Activated T-helper 17 cell treated with anti-CD3 and anti-CD28 coated beads, Interleukin-2, amount 50 U/mL, for 72 hours (primary cell): Measurements from ENCODE around the gene INPP4A. TPM values are rescaled to one million over a fixed set of nuclear protein-coding genes. Genes with fewer than 3 reads are reported as not detected.

ENCODE experiments used
- ATAC-seq: fragments of 150-1000 bp; cut with Tn5 transposase; replicated peaks from 2 replicates; pipeline ENCODE4 v1.10.0; 2021; ENCODE audit warnings: mild to moderate bottlenecking, moderate library complexity
- H3K27ac Mint-ChIP-seq: one replicate; pipeline ENCODE4 v1.8.0; 2022; ENCODE audit warnings: mixed read lengths
- H3K27me3 Mint-ChIP-seq: one replicate; pipeline ENCODE4 v1.8.0; 2022; ENCODE audit warnings: mixed read lengths
- H3K36me3 Mint-ChIP-seq: one replicate; pipeline ENCODE4 v1.8.0; 2022; ENCODE audit warnings: low read depth, mild to moderate bottlenecking, mixed read lengths
- H3K4me1 Mint-ChIP-seq: one replicate; pipeline ENCODE4 v1.8.0; 2022; ENCODE audit warnings: mixed read lengths
- H3K4me3 Mint-ChIP-seq: one replicate; pipeline ENCODE4 v1.8.0; 2022; ENCODE audit warnings: mild to moderate bottlenecking, mixed read lengths
- H3K9me3 Mint-ChIP-seq: one replicate; pipeline ENCODE4 v1.8.0; 2022; ENCODE audit warnings: mixed read lengths
- total RNA-seq, 2 donors: library from RNA; stranded (reverse); gene quantifications; one replicate each; pipeline ENCODE4 v1.2.3, GENCODE V29; 2022

INPP4A gene
- total RNA-seq, 2 donors from 2014 or later, result 66.4 to 74.8 TPM

DNA sequence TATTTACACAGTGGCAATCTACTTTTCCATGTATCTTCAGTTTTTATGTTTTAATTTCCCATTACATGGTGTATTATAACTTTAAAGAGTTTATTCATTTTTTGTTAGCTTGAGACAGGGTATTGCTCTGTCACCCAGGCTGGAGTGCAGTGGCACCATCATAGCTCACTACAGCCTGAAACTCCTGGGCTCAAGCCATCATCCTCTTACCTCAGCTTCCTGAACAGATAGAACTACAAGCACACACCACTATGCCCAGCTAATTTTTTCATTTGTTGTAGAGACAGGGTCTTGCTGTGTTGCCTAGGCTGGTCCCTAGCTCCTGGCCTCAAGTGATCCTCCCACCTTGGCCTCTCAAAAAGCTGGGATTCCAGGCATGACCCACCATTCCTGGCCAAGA lies 96.8 kb downstream of the INPP4A start:
- peak; percentile 32 for ATAC-seq
- Mint-ChIP-seq H3K27me3 (no peaks in the 10 kb centered on the region), H3K36me3 (peaks cover 95% of the 10 kb centered on the region), H3K27ac (peak overlapping the region; percentile 66), H3K4me3 (no peak overlapping the region), H3K4me1 (peaks cover 21% of the 10 kb centered on the region), H3K9me3 (no peaks in the 10 kb centered on the region)

DNA sequence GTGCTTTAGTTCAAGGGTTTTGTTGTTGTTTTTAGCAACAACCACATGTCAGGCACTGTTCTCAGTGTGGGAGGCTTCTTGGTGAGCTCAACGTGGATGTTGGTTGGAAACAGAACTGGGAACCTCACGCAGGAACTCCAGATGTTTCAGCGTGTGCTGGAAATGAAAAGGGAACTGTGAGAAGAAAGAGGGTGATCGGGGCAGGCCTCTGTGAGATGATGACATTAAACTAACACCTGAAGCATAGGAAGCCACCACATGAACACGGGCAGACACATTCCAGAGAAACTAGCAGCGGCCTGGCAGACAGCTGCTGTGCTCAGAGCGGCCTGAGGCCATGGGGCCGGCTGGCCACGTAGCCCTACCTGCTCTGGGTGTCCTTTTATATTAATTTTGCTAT lies 97.2 kb downstream of the INPP4A start:
- no peak overlapping the region for H3K4me3 Mint-ChIP-seq

DNA sequence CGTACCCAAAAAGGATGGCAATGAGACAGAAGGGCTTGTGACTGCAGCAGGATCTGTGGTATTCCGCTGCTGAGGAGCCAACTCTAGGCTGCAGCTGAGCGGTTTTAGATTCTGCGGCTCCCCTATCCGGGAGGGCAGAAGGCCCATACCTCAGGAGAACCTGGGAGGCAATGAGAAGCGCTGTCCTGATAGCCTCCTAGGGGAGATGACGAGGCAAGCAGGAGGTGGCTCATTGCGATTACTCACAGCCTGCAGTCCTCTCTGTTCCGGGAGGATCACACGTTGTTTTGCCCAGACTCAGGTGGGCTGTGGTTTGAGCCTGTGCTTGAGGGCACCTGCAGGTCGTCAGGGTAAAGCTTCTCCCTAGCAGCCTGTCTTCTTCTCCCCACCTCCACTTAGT lies 98.6 kb downstream of the INPP4A start:
- no peaks in the 10 kb centered on the region for H3K27me3 Mint-ChIP-seq
- peak overlapping the region; percentile 66 for H3K27ac Mint-ChIP-seq
- H3K9me3 Mint-ChIP-seq, result no peaks in the 10 kb centered on the region
- peaks cover 95% of the 10 kb centered on the region for H3K36me3 Mint-ChIP-seq
- ATAC-seq, result no peak
- H3K4me3 Mint-ChIP-seq, result no peak overlapping the region
- peaks cover 29% of the 10 kb centered on the region for H3K4me1 Mint-ChIP-seq

More for the DNA sequence above, 97.2 kb downstream of the INPP4A start:
- Mint-ChIP-seq H3K36me3 (peaks cover 95% of the 10 kb centered on the region), H3K27ac (peak overlapping the region; percentile 66), H3K4me1 (peaks cover 21% of the 10 kb centered on the region), H3K9me3 (no peaks in the 10 kb centered on the region), H3K27me3 (no peaks in the 10 kb centered on the region)
- ATAC-seq, result peak; percentile 31

DNA sequence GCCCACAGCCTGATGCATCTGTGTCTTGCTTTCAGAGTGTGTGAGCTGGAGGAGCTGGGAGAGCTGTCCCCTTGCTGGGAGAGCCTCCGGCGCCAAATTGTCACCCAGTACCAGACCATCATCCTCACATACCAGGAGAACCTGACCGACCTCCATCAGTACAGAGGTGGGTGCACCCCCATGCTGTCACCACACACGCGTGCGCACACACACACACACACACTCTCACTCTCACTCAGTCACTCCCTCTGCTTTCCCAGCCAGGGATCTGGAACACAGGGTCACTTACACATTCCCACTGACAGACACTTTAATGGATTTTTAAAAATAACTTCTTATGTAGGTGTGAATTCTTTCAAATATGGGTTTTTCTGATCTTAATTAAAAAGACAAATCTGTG lies 99.2 kb downstream of the INPP4A start:
- Mint-ChIP-seq H3K4me3 (no peak overlapping the region), H3K9me3 (no peaks in the 10 kb centered on the region), H3K4me1 (peaks cover 25% of the 10 kb centered on the region), H3K27ac (peak overlapping the region; percentile 71), H3K36me3 (peaks cover 95% of the 10 kb centered on the region), H3K27me3 (no peaks in the 10 kb centered on the region)
- no peak for ATAC-seq

DNA sequence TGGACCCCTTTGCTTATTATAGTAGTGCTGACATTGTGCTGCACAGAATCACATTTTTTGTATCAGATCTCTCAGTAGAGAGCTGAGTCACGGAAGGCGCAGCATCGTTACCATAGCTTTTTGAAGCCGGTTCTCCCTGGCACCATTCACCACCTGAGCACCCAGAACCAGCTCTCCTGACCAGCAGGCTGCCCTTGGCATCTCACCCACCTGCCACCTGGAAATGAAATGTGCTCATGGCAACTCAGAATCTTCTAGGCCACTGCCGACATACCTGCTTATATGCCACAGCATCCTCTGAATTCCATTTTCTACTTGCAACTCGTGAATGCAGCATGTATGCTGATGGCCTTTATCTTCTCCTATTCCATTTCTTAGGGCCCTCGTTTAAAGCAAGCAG lies 100.9 kb downstream of the INPP4A start:
- peaks cover 28% of the 10 kb centered on the region for H3K4me1 Mint-ChIP-seq
- H3K27me3 Mint-ChIP-seq, result no peaks in the 10 kb centered on the region
- H3K4me3 Mint-ChIP-seq, result no peak overlapping the region
- peak overlapping the region; percentile 41 for H3K27ac Mint-ChIP-seq
- no peak for ATAC-seq
- no peaks in the 10 kb centered on the region for H3K9me3 Mint-ChIP-seq
- peaks cover 85% of the 10 kb centered on the region for H3K36me3 Mint-ChIP-seq

DNA sequence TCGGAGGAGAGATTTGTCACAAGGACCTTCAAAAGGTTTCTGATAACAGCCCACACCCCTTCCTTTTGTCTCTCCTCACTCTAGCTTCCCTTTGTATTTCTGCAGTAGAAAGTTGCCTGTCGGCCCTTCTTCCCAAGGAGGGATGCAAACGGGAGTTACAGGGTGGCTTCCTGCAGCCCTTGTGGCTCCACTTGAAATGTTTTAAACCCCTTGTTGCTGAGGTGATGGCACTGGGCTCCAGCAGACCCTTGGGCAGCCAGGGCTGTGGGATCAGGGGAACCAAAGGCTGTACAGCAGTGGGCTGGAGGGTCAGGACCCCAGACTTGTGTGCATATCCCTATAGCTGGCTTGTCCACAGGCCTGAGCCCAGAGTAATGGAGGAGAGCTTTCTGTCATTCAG lies 101.5 kb downstream of the INPP4A start:
- Mint-ChIP-seq H3K9me3 (no peaks in the 10 kb centered on the region), H3K4me3 (no peak overlapping the region), H3K4me1 (peaks cover 33% of the 10 kb centered on the region), H3K27ac (no peak overlapping the region), H3K27me3 (no peaks in the 10 kb centered on the region), H3K36me3 (peaks cover 86% of the 10 kb centered on the region)
- no peak for ATAC-seq

DNA sequence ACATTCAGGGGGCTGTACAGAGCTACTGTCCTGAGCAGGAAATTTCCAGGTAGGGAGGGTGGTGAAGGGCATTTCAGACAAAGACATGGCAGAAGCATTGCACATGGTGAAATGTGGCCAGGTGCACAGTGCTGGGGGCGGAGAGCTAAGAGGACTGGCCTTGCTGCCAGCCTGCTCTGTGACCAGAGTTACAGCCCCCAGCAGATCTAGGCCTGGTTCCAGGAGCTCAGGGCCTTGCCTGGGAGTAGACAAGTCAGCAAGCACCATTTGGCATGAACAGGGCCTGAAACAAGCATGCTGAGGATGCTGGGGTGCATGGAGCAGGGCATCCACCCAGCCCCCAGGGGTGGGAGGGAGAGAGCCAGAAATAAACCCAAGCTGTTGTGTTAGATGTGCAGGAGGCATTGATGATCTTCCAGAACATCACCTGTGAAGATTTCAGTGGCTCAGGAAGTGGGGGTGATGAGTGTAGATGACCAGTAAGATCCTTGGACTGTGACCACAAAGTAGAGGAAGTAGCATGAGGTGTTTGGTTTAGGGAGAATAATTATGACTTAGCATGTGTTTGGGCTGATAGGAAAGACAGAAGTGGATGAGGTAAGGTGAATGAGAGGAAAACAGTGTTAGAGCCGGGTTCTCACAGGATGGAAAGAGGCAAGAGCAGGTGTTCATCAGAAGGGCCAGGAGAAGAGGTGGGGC lies 102.6 kb downstream of the INPP4A start:
- Mint-ChIP-seq H3K36me3 (peaks cover 87% of the 10 kb centered on the region), H3K4me1 (peaks cover 38% of the 10 kb centered on the region), H3K27me3 (no peaks in the 10 kb centered on the region), H3K27ac (peak overlapping the region; percentile 18), H3K4me3 (peak overlapping the region; percentile 1), H3K9me3 (no peaks in the 10 kb centered on the region)
- ATAC-seq, result peak; percentile 14

DNA sequence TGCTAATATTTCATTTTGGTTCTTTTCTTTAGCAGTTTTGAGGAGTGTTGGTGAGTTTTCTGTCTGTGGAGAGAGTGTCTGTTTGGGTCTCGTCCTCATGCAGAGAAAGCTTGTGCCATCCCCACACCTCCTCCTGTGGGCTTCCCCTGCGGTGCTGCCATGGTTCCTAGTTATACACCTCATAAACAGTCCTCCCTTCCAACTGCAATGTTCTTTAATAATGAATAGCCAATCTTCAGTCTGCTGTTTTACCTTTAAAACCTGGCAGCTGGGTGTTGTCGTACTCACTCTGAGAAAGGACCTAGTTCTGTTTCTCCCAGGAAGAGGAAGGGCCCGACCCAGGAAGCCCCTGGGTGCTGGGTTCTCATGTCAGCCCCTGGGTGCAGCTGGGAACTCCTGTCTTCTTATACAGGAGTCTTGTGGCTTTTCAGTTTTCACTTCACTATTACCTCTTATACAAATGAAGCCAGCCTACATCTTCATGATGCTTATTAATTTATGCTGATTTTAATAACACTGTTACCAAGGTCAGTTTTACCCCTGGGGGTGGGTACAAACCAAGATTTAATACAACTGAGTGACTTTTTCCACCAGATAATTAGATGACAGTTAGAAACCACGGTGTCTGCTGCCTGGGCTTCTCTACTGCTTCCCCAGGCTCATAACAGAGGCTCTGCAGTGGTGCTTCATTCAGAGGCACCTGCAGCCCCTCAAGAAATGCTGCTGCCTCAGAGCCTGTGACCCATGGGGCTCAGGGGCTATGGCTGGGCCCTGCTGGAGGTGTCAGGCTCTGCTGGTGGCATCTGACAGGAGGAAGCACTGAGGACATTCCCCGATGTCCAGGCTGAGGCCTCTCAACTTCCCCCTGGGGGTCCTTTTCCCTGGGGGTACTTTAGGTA lies 104.5 kb downstream of the INPP4A start:
- Mint-ChIP-seq H3K9me3 (no peaks in the 10 kb centered on the region), H3K4me1 (peaks cover 43% of the 10 kb centered on the region), H3K36me3 (peaks cover 90% of the 10 kb centered on the region), H3K4me3 (no peak overlapping the region), H3K27me3 (no peaks in the 10 kb centered on the region), H3K27ac (peak overlapping the region; percentile 52)
- ATAC-seq, result no peak

DNA sequence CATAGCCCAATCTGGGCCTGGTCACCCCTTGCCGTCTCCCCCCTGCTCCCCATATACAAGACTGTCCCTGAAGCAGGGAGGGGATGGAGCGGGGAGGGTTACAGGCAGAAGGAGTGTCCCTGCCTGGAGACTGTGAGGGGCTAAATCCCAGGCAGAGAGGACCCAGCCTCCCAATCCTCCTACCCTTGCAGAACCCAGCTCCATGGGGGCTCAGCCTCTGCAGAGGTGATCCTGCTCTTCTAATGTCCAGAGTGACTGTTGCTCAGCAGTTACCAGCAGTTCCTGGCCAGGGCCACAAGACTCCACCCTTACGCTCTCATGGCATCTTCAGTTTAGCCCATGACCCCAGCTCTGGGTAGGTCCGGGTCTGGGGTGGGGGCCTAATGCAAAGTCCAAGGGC lies 105.5 kb downstream of the INPP4A start:
- ATAC-seq, result no peak
- H3K9me3 Mint-ChIP-seq, result no peaks in the 10 kb centered on the region
- H3K4me1 Mint-ChIP-seq, result peaks cover 43% of the 10 kb centered on the region
- H3K27me3 Mint-ChIP-seq, result no peaks in the 10 kb centered on the region
- H3K27ac Mint-ChIP-seq, result peak overlapping the region; percentile 93
- peaks cover 90% of the 10 kb centered on the region for H3K36me3 Mint-ChIP-seq
- peak overlapping the region; percentile 52 for H3K4me3 Mint-ChIP-seq

DNA sequence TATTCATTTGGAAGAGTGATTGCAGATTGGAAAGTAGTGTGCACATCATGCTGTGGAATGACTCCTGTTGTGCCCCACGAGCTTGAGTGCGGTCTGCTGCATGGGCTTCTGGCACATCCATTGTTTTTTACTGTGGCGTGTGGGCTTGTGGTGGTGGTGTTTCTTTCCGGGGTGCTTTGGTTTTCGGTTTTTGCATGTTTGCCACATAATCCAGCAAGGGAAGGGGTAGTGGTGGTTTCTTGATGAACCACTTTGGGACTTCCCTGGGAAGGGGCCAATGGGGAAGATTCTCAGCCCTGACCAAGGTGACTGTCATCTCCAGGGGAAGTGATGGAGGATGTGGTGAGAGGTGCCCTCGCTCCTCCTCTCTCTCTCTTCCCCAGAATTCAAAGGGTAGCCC lies 106.7 kb downstream of the INPP4A start:
- Mint-ChIP-seq H3K36me3 (peaks cover 90% of the 10 kb centered on the region), H3K9me3 (no peaks in the 10 kb centered on the region), H3K27me3 (no peaks in the 10 kb centered on the region), H3K27ac (peak overlapping the region; percentile 93), H3K4me3 (peak overlapping the region; percentile 52), H3K4me1 (peaks cover 36% of the 10 kb centered on the region)
- peak; percentile 87 for ATAC-seq

DNA sequence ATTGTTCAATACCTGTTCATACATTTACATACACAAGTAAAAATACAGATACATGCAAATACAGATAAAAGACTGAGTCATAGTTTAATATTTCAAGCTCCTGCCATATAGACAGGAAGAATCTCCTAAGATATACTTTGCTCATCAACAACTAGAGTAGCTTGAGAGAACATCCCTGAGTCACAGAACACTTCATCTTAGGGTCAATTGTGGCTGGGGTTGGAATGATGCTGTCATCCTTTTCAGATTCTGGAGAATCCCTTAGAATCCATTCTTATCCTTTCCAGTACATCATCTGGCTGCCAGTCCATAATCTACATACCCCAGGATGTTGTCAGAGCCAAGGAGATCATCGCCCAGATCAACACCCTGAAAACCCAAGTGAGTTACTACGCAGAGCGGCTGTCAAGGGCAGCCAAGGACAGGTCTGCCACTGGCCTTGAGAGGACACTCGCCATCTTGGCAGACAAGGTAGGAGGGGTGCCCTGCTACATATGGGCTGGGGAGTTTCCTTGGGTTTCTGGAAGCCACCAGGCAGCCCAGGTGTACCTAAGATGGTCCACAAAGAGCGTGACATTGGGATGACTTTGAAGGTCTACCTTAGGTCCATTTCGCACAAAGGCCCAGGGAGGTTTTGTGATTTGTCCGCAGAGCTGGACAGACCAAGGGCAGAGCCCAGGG lies 108.0 kb downstream of the INPP4A start:
- H3K4me3 Mint-ChIP-seq, result peak overlapping the region; percentile 52
- H3K27ac Mint-ChIP-seq, result peak overlapping the region; percentile 93
- H3K27me3 Mint-ChIP-seq, result no peaks in the 10 kb centered on the region
- peaks cover 90% of the 10 kb centered on the region for H3K36me3 Mint-ChIP-seq
- H3K4me1 Mint-ChIP-seq, result peaks cover 30% of the 10 kb centered on the region
- peak; percentile 38 for ATAC-seq
- no peaks in the 10 kb centered on the region for H3K9me3 Mint-ChIP-seq

DNA sequence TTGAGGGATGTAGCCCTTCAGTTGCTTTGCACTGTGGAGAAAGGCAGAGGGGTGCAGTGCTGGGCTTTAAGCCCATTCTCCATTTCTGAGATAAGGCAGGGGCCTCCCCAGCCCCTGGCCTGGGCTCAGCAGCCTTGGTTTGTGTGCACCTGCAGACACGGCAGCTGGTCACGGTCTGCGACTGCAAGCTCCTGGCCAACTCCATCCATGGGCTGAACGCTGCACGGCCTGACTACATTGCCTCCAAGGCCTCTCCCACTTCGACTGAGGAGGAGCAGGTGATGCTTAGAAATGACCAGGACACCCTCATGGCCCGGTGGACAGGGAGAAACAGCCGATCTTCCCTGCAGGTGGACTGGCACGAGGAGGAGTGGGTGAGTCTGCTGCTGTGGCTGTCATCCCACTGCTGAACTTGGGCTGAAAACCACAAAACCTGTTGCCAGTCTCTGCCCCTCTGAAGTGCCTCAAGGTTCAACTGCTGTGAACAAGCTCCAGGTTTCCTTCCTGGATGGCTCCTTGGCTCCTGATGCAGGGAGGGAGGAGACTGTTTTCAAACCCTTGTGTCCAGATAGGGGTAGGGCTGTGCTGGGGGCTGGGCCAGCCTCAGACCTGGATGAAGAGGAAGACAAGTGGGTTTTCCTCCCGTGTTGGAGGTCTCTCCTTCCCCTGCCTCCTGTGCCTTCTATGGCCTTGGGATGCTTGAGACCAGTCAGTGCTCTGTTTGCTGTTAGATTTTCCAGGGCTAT lies 109.6 kb downstream of the INPP4A start:
- Mint-ChIP-seq H3K4me3 (no peak overlapping the region), H3K9me3 (no peaks in the 10 kb centered on the region), H3K27me3 (no peaks in the 10 kb centered on the region), H3K36me3 (peaks cover 90% of the 10 kb centered on the region), H3K4me1 (peaks cover 28% of the 10 kb centered on the region), H3K27ac (peak overlapping the region; percentile 33)
- no peak for ATAC-seq

DNA sequence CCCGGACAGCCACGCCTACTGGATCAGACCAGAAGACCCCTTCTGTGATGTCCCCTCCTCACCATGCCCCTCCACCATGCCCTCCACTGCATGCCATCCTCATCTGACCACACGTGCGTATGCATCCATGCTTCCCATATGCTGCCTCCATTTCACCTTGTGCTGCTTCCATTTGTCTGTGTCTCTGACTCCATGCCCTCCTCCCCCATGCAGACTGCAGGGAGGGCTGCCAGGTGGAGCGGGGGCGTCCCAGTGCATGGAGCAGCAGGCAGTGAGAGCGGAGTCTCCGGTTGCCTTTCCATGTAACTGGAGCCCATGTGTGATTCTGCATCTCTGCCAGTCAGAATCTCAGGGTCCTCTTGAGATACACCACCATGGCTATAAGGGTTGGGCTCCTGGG lies 111.0 kb downstream of the INPP4A start:
- H3K4me1 Mint-ChIP-seq, result peaks cover 23% of the 10 kb centered on the region
- no peaks in the 10 kb centered on the region for H3K9me3 Mint-ChIP-seq
- H3K27ac Mint-ChIP-seq, result no peak overlapping the region
- no peak overlapping the region for H3K4me3 Mint-ChIP-seq
- ATAC-seq, result no peak
- peaks cover 98% of the 10 kb centered on the region for H3K36me3 Mint-ChIP-seq
- H3K27me3 Mint-ChIP-seq, result no peaks in the 10 kb centered on the region
